Thyroid gland (tissue), 4 donors: ENCODE results near the gene ZNF587.
"Not testable (repeated sequence)": the region's sequence is repeated elsewhere in the genome, so short reads cannot be mapped to it uniquely, and the experiment has no call there.

Source experiments
- POLR2A ChIP-seq, 2 donors: fragments of 450-650 bp; IDR thresholded peaks; one replicate each; pipeline ENCODE4 v1.6.1; 2017; ENCODE audit warnings: antibody characterized with exemption in 2 of 2, mild to moderate bottlenecking in 2 of 2, moderate library complexity in 1 of 2
- TF ChIP-seq, protein P1 (sequence below), 6 experiments: fragments of 200-600 bp in 3 of 6; fragments of 450-650 bp in 3 of 6; sonication (generic) in 3 of 6; IDR thresholded peaks; one replicate each; pipeline ENCODE4 v1.5.1; 2016 to 2019; ENCODE audit warnings: antibody characterized with exemption in 6 of 6, mild to moderate bottlenecking in 2 of 6, inconsistent platforms in 1 of 6, moderate library complexity in 1 of 6

GRCh38 chr19:57849666-57850473 lies at the start of gene ZNF587:
- TF ChIP-seq, protein P1, sequence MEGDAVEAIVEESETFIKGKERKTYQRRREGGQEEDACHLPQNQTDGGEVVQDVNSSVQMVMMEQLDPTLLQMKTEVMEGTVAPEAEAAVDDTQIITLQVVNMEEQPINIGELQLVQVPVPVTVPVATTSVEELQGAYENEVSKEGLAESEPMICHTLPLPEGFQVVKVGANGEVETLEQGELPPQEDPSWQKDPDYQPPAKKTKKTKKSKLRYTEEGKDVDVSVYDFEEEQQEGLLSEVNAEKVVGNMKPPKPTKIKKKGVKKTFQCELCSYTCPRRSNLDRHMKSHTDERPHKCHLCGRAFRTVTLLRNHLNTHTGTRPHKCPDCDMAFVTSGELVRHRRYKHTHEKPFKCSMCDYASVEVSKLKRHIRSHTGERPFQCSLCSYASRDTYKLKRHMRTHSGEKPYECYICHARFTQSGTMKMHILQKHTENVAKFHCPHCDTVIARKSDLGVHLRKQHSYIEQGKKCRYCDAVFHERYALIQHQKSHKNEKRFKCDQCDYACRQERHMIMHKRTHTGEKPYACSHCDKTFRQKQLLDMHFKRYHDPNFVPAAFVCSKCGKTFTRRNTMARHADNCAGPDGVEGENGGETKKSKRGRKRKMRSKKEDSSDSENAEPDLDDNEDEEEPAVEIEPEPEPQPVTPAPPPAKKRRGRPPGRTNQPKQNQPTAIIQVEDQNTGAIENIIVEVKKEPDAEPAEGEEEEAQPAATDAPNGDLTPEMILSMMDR (IDR thresholded peaks at IDR 0.05), result not testable (repeated sequence)
- peak in 1 of 2 donors; percentile 40 for TF ChIP-seq POLR2A (IDR thresholded peaks at IDR 0.05)
